GM12892 (cell line): ENCODE measurements around the gene CIAO1.
A peak's percentile ranks its signal among the peaks of the same experiment; 100 is the strongest.
"Not testable (repeated sequence)": the region's sequence is repeated elsewhere in the genome, so short reads cannot be mapped to it uniquely, and the experiment has no call there.

Experiments
- DNase-seq: peaks from one replicate; pipeline ENCODE4 v3.0.0; 2011; ENCODE audit not compliant: insufficient read length
- FAIRE-seq: peaks from 2 replicates; lab custom pipeline; 2011; peaks lifted over from hg19 to GRCh38; lab: Jason Lieb, UNC
- POLR2A ChIP-seq: IDR thresholded peaks from 2 replicates; pipeline ENCODE4 v1.6.1; 2011; ENCODE audit warnings: low read depth, low read length, control low read depth
- POLR2AphosphoS5 ChIP-seq: IDR thresholded peaks from 2 replicates; pipeline ENCODE4 v1.6.1; 2011; ENCODE audit warnings: low read depth, low read length, control low read depth
- TAF1 ChIP-seq: IDR thresholded peaks from 2 replicates; pipeline ENCODE4 v1.6.1; 2011; ENCODE audit warnings: low read depth, mild to moderate bottlenecking, control low read depth, low read length, borderline replicate concordance

Gene CIAO1

GRCh38 chr2:96291751-96292150 is 25.7 kb downstream of the CIAO1 start:
- DNase-seq (no peak), FAIRE-seq (no peak)
- TF ChIP-seq POLR2AphosphoS5 (no peak), TAF1 (no peak), POLR2A (no peak)

DNA sequence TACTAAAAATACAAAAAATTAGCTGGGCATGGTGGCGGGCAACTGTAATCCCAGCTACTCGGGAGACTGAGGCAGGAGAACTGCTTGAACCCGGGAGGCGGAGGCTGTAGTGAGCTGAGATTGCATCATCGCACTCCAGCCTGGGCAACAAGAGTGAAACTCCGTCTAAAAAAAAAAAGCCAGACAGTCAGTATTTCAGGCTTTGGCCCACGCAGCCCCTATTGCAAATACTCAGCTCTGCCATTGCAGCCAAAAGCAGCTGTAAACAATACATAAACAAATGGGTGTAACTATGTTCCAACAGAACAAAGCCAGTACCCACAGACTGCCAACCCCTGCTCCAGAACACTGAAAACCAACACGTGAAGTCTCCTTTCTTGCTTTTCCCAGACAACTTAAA is 28.2 kb downstream of the CIAO1 start:
- DNase-seq, FAIRE-seq: not testable (repeated sequence)

DNA sequence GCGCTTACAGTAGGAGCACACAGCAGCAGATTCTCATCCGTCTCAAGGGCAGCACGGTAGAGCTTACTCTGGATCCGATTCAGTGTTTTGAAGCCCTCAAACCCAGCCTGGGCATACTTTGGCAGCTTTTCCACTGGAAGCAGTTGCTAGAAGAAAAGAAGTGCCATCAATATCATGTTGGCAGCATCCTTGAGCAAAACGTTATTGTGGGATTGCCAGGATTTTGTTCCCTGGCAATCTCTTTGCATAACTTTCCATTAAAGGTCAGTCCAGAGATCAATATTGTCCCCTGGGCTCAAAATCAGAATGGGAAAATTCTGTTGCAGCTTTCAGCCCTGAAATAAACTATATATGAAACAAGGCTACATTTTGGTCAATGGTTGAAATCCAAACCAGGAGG is 30.9 kb downstream of the CIAO1 start:
- TF ChIP-seq TAF1: no peak
- TF ChIP-seq POLR2A: no peak
- TF ChIP-seq POLR2AphosphoS5: no peak
- DNase-seq (no peak), FAIRE-seq (no peak)

DNA sequence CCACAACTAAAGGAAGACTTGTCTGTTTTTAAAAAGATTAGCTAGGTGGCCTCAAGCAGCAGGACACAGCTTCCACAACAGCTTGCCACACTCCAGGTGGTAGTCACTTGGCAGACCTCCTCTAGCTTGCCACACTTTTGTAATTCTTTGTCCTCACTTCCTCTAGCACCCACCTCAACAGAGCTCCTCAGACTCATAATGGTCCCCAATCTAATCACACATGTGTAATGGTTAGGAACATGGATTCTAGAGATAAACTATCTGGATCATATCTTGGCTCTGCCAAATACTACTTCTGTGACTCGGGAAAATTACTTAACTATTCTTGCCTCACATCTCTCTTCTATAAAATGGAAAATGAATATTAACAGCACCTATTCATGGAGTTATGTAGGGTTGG is 35.8 kb downstream of the CIAO1 start:
- no peak for TF ChIP-seq POLR2A
- TF ChIP-seq POLR2AphosphoS5: no peak
- no peak for TF ChIP-seq TAF1
- no peak for FAIRE-seq

DNA sequence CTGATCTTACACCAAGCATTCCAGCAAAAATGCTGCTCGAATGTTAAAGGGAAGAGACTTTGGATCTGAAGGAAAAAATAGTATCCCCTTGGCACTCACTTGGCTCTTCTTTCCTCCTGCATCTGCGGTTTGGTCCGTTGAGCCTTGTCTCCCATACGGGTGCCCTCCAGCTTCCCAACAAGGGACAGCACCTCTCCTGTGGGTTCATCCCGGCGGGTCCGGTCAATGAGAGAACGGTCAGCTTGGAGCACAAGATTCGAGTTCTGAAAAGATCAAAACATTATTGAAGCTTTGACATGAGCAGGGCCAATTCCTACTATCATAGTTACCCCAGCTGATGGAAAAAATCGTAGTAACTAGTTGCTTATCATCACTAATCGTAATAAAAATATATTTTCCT is 38.6 kb downstream of the CIAO1 start:
- TF ChIP-seq POLR2A: no peak
- no peak for TF ChIP-seq POLR2AphosphoS5
- no peak for TF ChIP-seq TAF1
- DNase-seq (no peak), FAIRE-seq (no peak)

More for the DNA sequence above, 35.8 kb downstream of the CIAO1 start:
- no peak for DNase-seq

DNA sequence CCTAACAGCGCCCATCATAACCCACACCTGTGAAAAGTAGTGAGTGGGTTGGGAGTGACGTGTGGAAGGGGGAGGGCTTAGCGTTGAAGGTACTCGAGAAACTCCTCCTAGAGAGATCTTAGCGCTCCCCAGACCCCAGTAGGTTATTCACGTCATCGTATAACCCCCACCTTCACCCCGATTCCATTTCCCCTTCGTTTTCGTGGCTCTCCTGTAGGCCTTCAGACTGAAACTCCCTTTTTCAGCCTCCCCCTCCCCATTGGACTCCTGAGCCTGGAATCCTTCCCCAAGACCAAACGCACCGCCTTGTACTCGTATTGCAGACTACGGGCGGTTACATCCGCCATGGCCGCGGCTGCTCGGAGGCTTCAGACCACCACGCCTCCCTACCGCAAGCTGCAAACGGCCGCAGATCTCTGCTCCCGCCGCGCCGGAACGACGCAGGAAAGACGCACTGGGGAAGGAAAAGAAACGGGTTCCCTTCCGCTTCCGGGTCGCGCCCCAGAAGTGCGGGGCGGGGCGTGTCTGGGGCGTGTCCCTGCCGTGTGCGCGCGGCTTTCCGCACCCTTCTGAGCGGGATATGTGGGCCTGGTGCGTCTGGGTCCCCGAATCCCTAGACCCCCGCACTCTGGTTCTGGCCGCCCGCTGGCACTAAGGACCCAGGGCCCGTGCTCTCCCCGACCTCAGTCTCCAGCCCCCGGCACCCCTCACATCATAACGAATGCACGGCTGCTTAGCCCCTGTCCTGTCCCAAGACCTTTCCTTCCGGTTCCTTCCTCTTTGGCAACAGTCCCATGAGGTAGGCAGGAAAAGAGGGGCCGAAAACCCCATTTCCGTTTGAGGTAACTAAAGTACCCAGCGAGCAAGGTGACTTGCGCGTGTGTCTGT is 39.3 kb downstream of the CIAO1 start, which contains the start of gene SNRNP200:
TSS of gene SNRNP200 (minus strand) at position 456 of the 888 bp plus-strand sequence. CDS start at position 347, 109 bp downstream.
- TF ChIP-seq POLR2AphosphoS5 (peak; percentile 95), TAF1 (peak; percentile 67), POLR2A (peak; percentile 93)
- FAIRE-seq (peak; percentile 77), DNase-seq (peak; percentile 74)

DNA sequence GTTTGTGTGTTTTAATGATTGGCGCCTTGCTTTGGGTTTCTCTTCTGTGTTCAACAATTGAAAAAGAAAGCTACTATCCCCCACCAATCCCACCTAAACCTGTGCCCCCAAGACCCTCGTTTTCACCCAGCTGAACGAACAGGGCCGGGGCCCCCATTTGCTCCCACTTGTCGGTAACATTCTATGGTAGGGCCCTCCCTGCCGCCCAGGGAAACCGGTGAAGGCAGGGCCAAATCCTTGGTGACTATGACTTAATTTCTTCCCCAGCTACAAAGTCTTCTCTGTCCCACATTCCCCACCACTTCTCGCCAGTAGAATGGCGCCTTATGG is 39.9 kb downstream of the CIAO1 start:
- no peak for FAIRE-seq
- TF ChIP-seq TAF1 (no peak), POLR2AphosphoS5 (no peak), POLR2A (no peak)
- DNase-seq: no peak

DNA sequence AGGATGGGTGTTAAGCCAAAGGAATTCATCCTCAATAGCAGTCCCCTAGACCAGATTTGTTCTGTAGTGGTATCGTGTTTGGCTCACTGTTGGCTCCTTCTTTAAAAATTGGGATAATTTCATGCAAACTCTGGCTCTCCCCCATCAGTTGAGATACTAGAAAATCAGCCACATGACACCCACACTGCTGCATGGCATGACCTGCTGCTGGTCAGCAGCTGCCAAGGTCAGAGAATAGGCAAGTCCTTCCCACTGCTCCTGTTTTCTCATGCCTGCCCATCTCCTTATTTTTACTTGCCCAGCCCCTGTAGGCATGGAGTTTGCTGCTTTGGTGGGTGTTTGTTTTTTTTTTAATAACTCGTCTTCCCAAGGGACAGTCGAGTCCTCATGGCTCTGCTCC is 40.3 kb downstream of the CIAO1 start:
- DNase-seq (no peak), FAIRE-seq (no peak)

DNA sequence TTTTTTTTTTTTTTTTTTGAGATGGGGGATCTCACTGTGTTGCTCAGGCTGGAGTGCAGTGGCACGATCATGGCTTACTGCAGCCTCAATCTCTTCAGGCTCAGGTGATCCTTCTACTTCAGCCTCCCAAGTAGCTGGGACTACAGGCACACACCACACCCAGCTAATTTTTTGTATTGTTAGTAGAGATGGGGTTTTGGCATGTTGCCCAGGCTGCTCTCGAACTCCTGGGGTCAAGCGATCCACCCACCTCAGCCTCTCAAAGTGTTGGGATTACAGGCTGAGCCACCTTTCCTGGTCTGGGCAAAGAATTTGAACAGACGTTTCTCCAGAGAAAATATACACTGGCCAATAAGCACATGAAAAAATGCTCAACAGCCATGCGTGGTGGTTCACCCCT is 42.2 kb downstream of the CIAO1 start:
- DNase-seq: no peak
- FAIRE-seq: no peak
- TF ChIP-seq TAF1 (no peak), POLR2A (no peak), POLR2AphosphoS5 (no peak)

More for the DNA sequence above, 40.3 kb downstream of the CIAO1 start:
- TF ChIP-seq POLR2AphosphoS5 (no peak), POLR2A (no peak), TAF1 (no peak)

DNA sequence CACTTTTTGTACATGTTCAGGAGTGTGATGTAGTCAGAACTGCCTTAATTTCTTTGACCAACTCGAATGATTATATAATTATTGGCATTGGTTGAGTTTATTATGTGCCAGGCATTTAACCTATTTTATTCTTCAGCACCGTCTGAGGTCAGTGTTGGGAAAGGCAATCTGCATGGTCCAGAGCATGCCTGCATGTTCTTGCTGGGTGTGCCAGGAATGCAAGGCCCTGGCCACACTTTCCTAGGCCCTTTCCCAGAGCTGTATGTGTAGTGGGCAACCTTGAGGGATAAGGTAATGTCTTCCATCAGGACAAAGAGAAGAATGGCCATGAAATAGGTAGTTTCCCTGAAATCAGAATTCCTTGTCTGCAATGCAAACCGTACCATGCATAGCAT is 49.0 kb downstream of the CIAO1 start:
- TF ChIP-seq TAF1: no peak
- TF ChIP-seq POLR2AphosphoS5: no peak
- TF ChIP-seq POLR2A: no peak
- FAIRE-seq (no peak), DNase-seq (no peak)

DNA sequence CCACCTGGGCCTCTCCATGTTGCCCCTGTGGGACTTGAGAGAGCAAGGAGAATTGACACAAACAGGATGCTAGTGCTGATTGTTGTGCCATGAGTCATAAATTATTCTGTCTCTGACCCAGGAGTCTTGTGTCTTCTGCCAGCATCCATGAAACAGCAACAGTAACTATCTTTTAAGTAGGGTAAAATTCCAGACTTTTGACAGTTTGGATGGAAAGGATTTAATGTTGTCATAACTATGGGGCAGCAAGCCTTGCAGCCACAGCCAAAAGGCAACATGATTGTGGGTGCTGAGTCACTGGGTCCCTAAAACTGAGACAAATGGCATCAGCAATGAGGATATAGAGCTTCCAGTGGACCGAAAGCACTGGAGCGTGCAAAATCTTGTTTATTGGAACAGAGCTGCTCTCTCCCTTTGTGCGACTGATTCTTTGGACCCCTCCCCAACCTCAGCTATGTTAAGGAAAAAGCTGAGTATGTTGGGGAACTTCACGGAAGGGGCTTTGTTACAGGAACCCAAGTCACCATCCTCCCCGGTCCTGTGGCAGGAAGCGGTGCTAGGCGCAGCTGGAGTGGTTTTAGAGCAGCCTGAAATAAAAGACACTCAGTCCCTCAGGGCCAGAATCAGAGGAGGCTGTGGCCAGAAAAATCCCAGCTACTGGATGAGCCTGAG is 49.5 kb downstream of the CIAO1 start:
- DNase-seq: no peak
- TF ChIP-seq POLR2AphosphoS5 (no peak), TAF1 (no peak), POLR2A (no peak)
- no peak for FAIRE-seq

DNA sequence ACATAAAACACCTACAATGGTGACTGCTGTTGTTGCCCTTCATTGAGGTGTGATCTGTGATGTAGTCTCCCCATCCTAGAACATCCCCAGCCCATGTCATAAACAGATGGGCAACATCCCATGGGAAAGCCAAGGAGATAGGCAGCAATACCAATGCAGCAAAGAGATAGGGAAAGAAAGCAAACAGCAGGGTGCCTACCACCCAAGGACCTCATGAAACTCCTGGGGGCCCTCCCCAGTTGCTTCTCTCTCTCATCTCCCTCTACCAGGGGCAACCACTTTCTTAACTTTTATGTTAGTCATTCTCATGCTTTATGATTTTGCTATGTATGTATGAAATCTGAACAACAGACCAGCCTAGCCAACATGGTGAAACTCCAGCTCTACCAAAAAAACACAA is 51.0 kb downstream of the CIAO1 start:
- no peak for DNase-seq
- TF ChIP-seq POLR2AphosphoS5: no peak
- TF ChIP-seq TAF1: no peak
- TF ChIP-seq POLR2A: no peak
- no peak for FAIRE-seq
